HCT116 (cell line): Measurements from ENCODE around the gene ATP6V0A1. TPM values are rescaled to one million over a fixed set of nuclear protein-coding genes. Genes with fewer than 3 reads are reported as not detected.

Source experiments
- ATAC-seq: fragments of 200-7000 bp; cut with Tn5 transposase; 2 replicates; pipeline ENCODE4 v1.9.1; 2020; ENCODE audit warnings: mild to moderate bottlenecking, moderate library complexity
- BruUV-seq: library from RNA; stranded (reverse); fragments of 400-500 nt; replicated peaks from 2 replicates; lab custom pipeline; 2021; lab: Mats Ljungman, UMichigan
- CTCF ChIA-PET: fragments of 300-600 bp; sonication (Branson Sonifier 250); formaldehyde crosslinking; loops from one replicate; lab custom pipeline; 2021; ENCODE audit warnings: antibody characterized with exemption; lab: Charles Lee
- POLR2A ChIA-PET: fragments of 300-600, 350-600 bp; sonication (Branson Sonifier 250); formaldehyde crosslinking; loops from one replicate; lab custom pipeline; 2021; ENCODE audit warnings: antibody characterized with exemption; lab: Charles Lee
- RAD21 ChIA-PET, 2 experiments: fragments of 300-600 bp; sonication (Branson Sonifier 250); formaldehyde crosslinking; loops; one replicate each; lab custom pipeline; 2023; ENCODE audit warnings: low total read pairs in 2 of 2; ENCODE audit not compliant: uncharacterized antibody in 2 of 2, unreplicated experiment in 2 of 2, low non-redundant PET in 1 of 2; lab: Charles Lee
- DNase-seq: peaks from one replicate; pipeline ENCODE4 v3.0.0-alpha.2; 2010; ENCODE audit warnings: low read depth, low spot score
- H2AFZ ChIP-seq: fragments of 200-600 bp; shearing (Covaris generic), sonication (generic); 2 replicates; pipeline ENCODE4 v1.6.1; 2017; ENCODE audit warnings: low read depth, mixed run types, mixed read lengths, antibody characterized with exemption, low read length; ENCODE audit not compliant: poor library complexity, severe bottlenecking
- H3K27ac ChIP-seq: 2 replicates; pipeline ENCODE4 v1.5.1; 2012; ENCODE audit warnings: low read depth, low read length
- H3K27me3 ChIP-seq: fragments of 200-600 bp; sonication (generic); 2 replicates; pipeline ENCODE4 v1.6.1; 2016; ENCODE audit warnings: mixed run types, low read length, mixed read lengths; ENCODE audit not compliant: insufficient read depth
- H3K36me3 ChIP-seq, 2 experiments: fragments of 200-500 bp in 1 of 2; fragments of 200-600 bp in 1 of 2; sonication (Bioruptor generic) in 1 of 2; sonication (generic) in 1 of 2; 2 replicates each; pipeline versions ENCODE4 v1.5.1 to v1.6.1; 2014 to 2016; ENCODE audit warnings: low read length in 2 of 2, inconsistent platforms in 1 of 2, mixed read lengths in 1 of 2, mixed run types in 1 of 2; ENCODE audit not compliant: insufficient read depth in 2 of 2, control insufficient read depth in 1 of 2
- H3K4me1 ChIP-seq, 2 experiments: fragments of 200-600 bp in 1 of 2; sonication (generic) in 1 of 2; 2 replicates each; pipeline versions ENCODE4 v1.5.1 to v1.6.1; 2012 to 2017; ENCODE audit warnings: low read length in 2 of 2, inconsistent platforms in 1 of 2, mild to moderate bottlenecking in 1 of 2, mixed read lengths in 1 of 2, mixed run types in 1 of 2, moderate library complexity in 1 of 2; ENCODE audit not compliant: insufficient read depth in 2 of 2, control insufficient read depth in 1 of 2
- H3K4me2 ChIP-seq: fragments of 200-600 bp; sonication (generic); 2 replicates; pipeline ENCODE4 v1.6.1; 2017; ENCODE audit warnings: mixed run types, low read length, mixed read lengths
- H3K4me3 ChIP-seq, 2 experiments: fragments of 200-600 bp in 1 of 2; sonication (generic) in 1 of 2; replicated peaks in 1 of 2; 2 replicates each; pipeline ENCODE4 v1.5.1; 2011 to 2016; ENCODE audit warnings: low read length in 2 of 2, control low read depth in 1 of 2, low read depth in 1 of 2, mild to moderate bottlenecking in 1 of 2, mixed read lengths in 1 of 2, mixed run types in 1 of 2
- H3K79me2 ChIP-seq: fragments of 200-600 bp; sonication (generic); 2 replicates; pipeline ENCODE4 v1.6.1; 2017; ENCODE audit warnings: mild to moderate bottlenecking, mixed run types, low read length, moderate library complexity, mixed read lengths; ENCODE audit not compliant: insufficient read depth
- H3K9ac ChIP-seq: fragments of 200-600 bp; sonication (generic); 2 replicates; pipeline ENCODE4 v1.6.1; 2016; ENCODE audit warnings: low read length, mixed read lengths
- H3K9me2 ChIP-seq: fragments of 200-600 bp; sonication (generic), shearing (Covaris generic); 2 replicates; pipeline ENCODE4 v1.6.1; 2017; ENCODE audit warnings: mixed run types, mild to moderate bottlenecking, moderate library complexity; ENCODE audit not compliant: insufficient read depth
- H3K9me3 ChIP-seq, 2 experiments: fragments of 200-500 bp in 1 of 2; fragments of 200-600 bp in 1 of 2; sonication (Bioruptor generic) in 1 of 2; sonication (generic) in 1 of 2; 2 replicates each; pipeline ENCODE4 v1.6.1; 2014 to 2017; ENCODE audit warnings: low read length in 2 of 2, mixed read lengths in 2 of 2, inconsistent platforms in 1 of 2, low read depth in 1 of 2, mild to moderate bottlenecking in 1 of 2, mixed run types in 1 of 2, moderate library complexity in 1 of 2; ENCODE audit not compliant: control insufficient read depth in 1 of 2, insufficient read depth in 1 of 2
- H4K20me1 ChIP-seq: fragments of 200-600 bp; sonication (generic), shearing (Covaris generic); 2 replicates; pipeline ENCODE4 v1.6.1; 2017; ENCODE audit warnings: mixed run types, mild to moderate bottlenecking, moderate library complexity; ENCODE audit not compliant: insufficient read depth
- CEBPB ChIP-seq: IDR thresholded peaks from 2 replicates; pipeline ENCODE4 v1.6.1; 2012; ENCODE audit warnings: low read depth
- JUND ChIP-seq: IDR thresholded peaks from 2 replicates; pipeline ENCODE4 v1.6.1; 2012
- RAD21 ChIP-seq: IDR thresholded peaks from 2 replicates; pipeline ENCODE4 v1.6.1; 2012; ENCODE audit warnings: low read depth, mild to moderate bottlenecking
- SP1 ChIP-seq: IDR thresholded peaks from 2 replicates; pipeline ENCODE4 v1.6.1; 2012; ENCODE audit warnings: low read depth
- TCF7L2 ChIP-seq: IDR thresholded peaks from 2 replicates; pipeline ENCODE4 v1.7.0; 2011; ENCODE audit warnings: borderline replicate concordance, inconsistent platforms; ENCODE audit not compliant: insufficient read depth, insufficient read length; ENCODE audit errors: extremely low read depth
- ZFX ChIP-seq: fragments of 450-650 bp; IDR thresholded peaks from 2 replicates; pipeline ENCODE4 v1.6.1; 2017
- ZNF274 ChIP-seq: fragments of 200-500 bp; sonication (Bioruptor generic); IDR thresholded peaks from 2 replicates; pipeline ENCODE4 v1.6.1; 2014; ENCODE audit warnings: mild to moderate bottlenecking, low read depth, low read length, inconsistent platforms
- intact Hi-C: fragments of 100-400 bp; cut with micrococcal nuclease; formaldehyde crosslinking; loops from 2 replicates; pipeline ENCODE4 v1.10.0; 2022
- total RNA-seq: library from RNA; stranded (reverse); gene quantifications from one replicate; pipeline ENCODE4 v1.2.1, GENCODE V29; 2021; ENCODE audit not compliant: unreplicated experiment
- TF ChIP-seq, protein P1 (sequence below): IDR thresholded peaks from 2 replicates; pipeline ENCODE4 v1.6.1; 2011; ENCODE audit warnings: mild to moderate bottlenecking, low read length, moderate library complexity; ENCODE audit not compliant: insufficient replicate concordance; ENCODE audit errors: extremely low read depth

Gene ATP6V0A1
- total RNA-seq, 1 experiment from 2014 or later = 65.2 TPM

DNA sequence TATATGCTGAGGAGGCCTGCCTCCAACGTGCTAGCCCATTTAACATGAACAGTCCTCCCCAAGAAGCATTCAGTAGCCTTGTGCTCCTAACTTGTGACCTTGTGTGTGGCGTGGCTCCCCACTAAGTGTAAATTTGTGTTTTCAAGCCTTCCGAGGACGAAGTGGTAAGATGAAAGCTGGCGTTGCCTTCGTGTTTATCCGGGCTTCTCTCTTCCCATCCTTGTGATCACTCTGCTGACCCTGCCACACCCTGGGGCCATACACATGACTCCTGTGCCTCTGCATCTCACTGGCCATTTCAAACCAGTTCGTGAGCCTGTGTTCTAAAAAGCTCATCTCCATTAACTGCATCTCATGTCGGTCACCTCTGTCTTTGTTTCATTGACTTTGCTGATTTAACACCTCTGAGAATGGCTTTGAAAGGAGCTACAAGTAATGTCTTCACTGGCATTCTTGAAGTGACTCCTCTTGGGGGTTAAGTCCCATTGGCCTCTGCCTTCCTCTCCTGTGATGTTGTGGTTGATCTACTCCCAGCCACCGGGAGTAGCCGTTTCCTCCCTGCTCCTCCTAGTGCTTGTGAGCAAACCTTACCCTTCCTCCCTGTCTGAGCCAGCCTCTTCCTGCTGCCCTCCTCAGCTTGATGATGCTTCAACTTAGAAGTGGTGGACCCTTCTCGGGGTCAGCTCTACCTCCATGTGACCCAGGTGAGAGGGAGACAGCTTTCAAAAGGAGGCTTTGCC, 49.9 kb downstream of the ATP6V0A1 start (continued):
- TF ChIP-seq, protein P1, sequence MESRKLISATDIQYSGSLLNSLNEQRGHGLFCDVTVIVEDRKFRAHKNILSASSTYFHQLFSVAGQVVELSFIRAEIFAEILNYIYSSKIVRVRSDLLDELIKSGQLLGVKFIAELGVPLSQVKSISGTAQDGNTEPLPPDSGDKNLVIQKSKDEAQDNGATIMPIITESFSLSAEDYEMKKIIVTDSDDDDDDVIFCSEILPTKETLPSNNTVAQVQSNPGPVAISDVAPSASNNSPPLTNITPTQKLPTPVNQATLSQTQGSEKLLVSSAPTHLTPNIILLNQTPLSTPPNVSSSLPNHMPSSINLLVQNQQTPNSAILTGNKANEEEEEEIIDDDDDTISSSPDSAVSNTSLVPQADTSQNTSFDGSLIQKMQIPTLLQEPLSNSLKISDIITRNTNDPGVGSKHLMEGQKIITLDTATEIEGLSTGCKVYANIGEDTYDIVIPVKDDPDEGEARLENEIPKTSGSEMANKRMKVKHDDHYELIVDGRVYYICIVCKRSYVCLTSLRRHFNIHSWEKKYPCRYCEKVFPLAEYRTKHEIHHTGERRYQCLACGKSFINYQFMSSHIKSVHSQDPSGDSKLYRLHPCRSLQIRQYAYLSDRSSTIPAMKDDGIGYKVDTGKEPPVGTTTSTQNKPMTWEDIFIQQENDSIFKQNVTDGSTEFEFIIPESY = no peak
- TF ChIP-seq RAD21 = no peak
- TF ChIP-seq CEBPB = no peak

GRCh38 chr17:42509409-42509808, 50.7 kb downstream of the ATP6V0A1 start:
- Histone ChIP-seq H3K27ac (no peak overlapping the region), H4K20me1 (no peaks in the 10 kb centered on the region), H3K36me3 (peaks cover 9 to 20% of the 10 kb centered on the region in 2 experiments; a peak in 3 of 4 replicates), H2AFZ (no peak overlapping the region), H3K4me3 (no peak overlapping the region), H3K9me2 (no peaks in the 10 kb centered on the region), H3K9ac (no peak overlapping the region), H3K4me2 (no peak overlapping the region), H3K4me1 (peaks cover 0 to 6% of the 10 kb centered on the region in 2 experiments; a peak in 1 of 4 replicates), H3K79me2 (no peaks in the 10 kb centered on the region), H3K9me3 (no peaks in the 10 kb centered on the region), H3K27me3 (no peaks in the 10 kb centered on the region)
- ATAC-seq (no peak), DNase-seq (no peak)
- ChIA-PET RAD21 (no interaction called here), POLR2A (no interaction called here), CTCF (no interaction called here)
- BruUV-seq = no TSS peak
- no peak for TF ChIP-seq ZNF274
- TF ChIP-seq JUND = no peak
- TF ChIP-seq SP1 = no peak
- TF ChIP-seq ZFX = no peak
- TF ChIP-seq RAD21 = no peak
- no peak for TF ChIP-seq TCF7L2
- intact Hi-C loops = no loop called here
